ENCODE data around the gene CCDC40.

The CCDC40 gene

GRCh38 chr17:80058311-80058955 is 22.0 kb downstream of the CCDC40 start:
- no peaks in the 10 kb centered on the region for H3K9me3 Mint-ChIP-seq
- no peaks in the 10 kb centered on the region for H3K27me3 Mint-ChIP-seq (ENCODE audit: low read depth, poor library complexity)
- H3K4me3 Mint-ChIP-seq = no peak overlapping the region
- H3K4me1 Mint-ChIP-seq = peaks cover 7% of the 10 kb centered on the region
- peaks cover 37% of the 10 kb centered on the region for H3K36me3 Mint-ChIP-seq (ENCODE audit: low read depth)
- no peak for DNase-seq
- H3K27ac Mint-ChIP-seq = no peak overlapping the region
- no peak for TF ChIP-seq CTCF (IDR thresholded peaks at IDR 0.05)

GRCh38 chr17:80060644-80061043 is 24.2 kb downstream of the CCDC40 start:
- Mint-ChIP-seq H3K27ac (no peak overlapping the region), H3K4me1 (no peaks in the 10 kb centered on the region), H3K4me3 (no peak overlapping the region), H3K9me3 (no peaks in the 10 kb centered on the region), H3K36me3 (ENCODE audit: low read depth) (peaks cover 41% of the 10 kb centered on the region), H3K27me3 (ENCODE audit: low read depth, poor library complexity) (peaks cover 3% of the 10 kb centered on the region)
- no peak for TF ChIP-seq CTCF (IDR thresholded peaks at IDR 0.05)
- no peak for DNase-seq

- H3K9me3 Mint-ChIP-seq = no peaks in the 10 kb centered on the region
- no peak overlapping the region for H3K4me3 Mint-ChIP-seq
- no peaks in the 10 kb centered on the region for H3K4me1 Mint-ChIP-seq
- TF ChIP-seq CTCF (IDR thresholded peaks at IDR 0.05) = no peak
- peaks cover 39% of the 10 kb centered on the region for H3K36me3 Mint-ChIP-seq (ENCODE audit: low read depth)
- no peak for DNase-seq
- no peak overlapping the region for H3K27ac Mint-ChIP-seq
- H3K27me3 Mint-ChIP-seq (ENCODE audit: low read depth, poor library complexity) = peaks cover 3% of the 10 kb centered on the region
Observed at GRCh38 chr17:80061421-80061820, 25.0 kb downstream of the CCDC40 start.

- DNase-seq = no peak
- peaks cover 38% of the 10 kb centered on the region for H3K36me3 Mint-ChIP-seq (ENCODE audit: low read depth)
Observed at GRCh38 chr17:80063830-80064585, 27.6 kb downstream of the CCDC40 start.

GRCh38 chr17:80064696-80065095 is 28.3 kb downstream of the CCDC40 start:
- Mint-ChIP-seq H3K27me3 (ENCODE audit: low read depth, poor library complexity) (peaks cover 6% of the 10 kb centered on the region), H3K4me3 (no peak overlapping the region), H3K4me1 (peaks cover 21% of the 10 kb centered on the region), H3K36me3 (ENCODE audit: low read depth) (peaks cover 38% of the 10 kb centered on the region), H3K9me3 (no peaks in the 10 kb centered on the region), H3K27ac (no peak overlapping the region)
- TF ChIP-seq CTCF (IDR thresholded peaks at IDR 0.05) = no peak
- DNase-seq = no peak

More at GRCh38 chr17:80063830-80064585, 27.6 kb downstream of the CCDC40 start:
- H3K27me3 Mint-ChIP-seq (ENCODE audit: low read depth, poor library complexity) = peaks cover 3% of the 10 kb centered on the region
- no peaks in the 10 kb centered on the region for H3K9me3 Mint-ChIP-seq
- no peak overlapping the region for H3K4me3 Mint-ChIP-seq
- H3K27ac Mint-ChIP-seq = no peak overlapping the region
- H3K4me1 Mint-ChIP-seq = peaks cover 14% of the 10 kb centered on the region
- TF ChIP-seq CTCF (IDR thresholded peaks at IDR 0.05) = no peak
